GM21737 (cell line): ENCODE results near the gene USH2A.

Source experiments
- ATAC-seq: cut with Tn5 transposase; IDR thresholded peaks from one replicate; pipeline ENCODE4 v1.9.1; 2021; ENCODE audit warnings: mild to moderate bottlenecking, moderate library complexity; ENCODE audit not compliant: unreplicated experiment

Gene USH2A

GRCh38 chr1:215744419-215744818, 678.8 kb downstream of the USH2A start:
- ATAC-seq = no peak

DNA sequence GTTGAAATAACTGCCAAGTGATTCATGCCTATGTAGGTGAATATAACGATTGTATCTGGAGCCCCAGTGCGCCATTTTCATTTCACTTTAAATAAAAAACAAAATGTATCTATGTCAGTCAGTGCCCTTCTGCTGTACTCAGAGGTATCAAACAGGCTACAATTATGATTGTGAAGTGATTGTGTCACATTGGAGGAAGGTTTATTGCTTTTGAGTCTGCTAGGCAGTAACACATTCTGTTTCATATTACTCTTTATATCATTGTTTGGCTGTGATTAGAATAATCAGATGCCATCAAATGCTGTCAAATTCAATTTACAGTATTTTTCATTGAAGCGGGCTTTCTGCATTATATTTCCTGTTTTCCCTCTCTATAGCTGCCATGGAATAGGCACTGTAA, 684.2 kb downstream of the USH2A start:
- ATAC-seq = no peak

DNA sequence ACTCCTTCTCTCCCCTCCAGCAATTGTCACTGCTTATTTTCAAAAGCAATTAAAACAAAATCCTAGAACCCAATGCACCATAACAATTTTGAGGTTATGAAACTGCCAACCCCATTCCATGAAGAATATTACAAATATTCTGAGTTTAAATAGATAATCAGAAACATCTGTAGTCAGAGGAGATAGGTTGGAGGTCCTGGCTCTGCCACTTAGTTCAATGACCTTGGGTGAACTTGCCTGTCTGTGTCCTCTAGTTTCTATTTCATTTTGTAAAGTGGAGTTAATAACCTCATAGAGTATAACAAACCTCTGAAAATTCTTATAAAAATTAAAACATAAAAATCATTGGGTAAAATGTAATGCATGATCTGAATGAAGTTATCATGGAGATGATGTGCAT, 691.5 kb downstream of the USH2A start:
- no peak for ATAC-seq

DNA sequence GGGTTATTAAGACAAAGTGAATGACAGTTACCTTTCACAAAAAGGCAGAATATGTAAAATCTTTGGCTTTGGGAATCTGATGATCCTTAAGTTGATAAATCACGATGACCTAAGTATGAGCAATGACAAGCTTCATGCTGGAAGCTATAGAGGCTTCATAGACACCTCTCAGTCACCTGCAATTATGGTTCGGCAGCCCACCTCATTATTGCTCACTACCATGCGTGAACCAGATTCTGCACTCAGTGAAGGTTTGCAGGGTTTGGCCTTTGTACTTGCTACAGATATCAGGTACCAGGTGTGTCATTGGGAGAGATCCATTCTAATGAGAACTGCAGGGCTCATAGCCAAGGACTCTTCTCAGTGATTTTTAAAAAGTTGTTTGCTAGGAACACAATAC, 692.6 kb downstream of the USH2A start:
- ATAC-seq = no peak

GRCh38 chr1:215728169-215728568, 695.1 kb downstream of the USH2A start:
- no peak for ATAC-seq

DNA sequence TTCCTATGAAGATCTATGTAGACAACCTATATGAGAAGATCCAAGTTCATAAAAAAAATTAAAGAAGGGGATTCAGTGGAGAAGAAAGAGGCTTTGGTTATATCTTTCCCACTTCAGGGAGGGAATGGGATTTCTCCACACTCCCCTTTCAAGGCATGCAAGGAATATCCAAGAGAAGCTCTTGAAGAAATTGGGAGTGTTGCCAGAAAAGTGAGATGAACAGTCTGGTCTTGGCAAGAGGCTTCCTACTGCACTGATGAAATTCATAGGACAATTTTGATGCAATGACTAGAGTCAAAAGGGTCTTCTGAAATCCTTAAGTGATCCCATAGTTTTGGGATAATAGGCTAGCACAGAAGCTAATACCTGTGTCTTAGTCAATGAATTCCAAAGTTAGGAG, 703.1 kb downstream of the USH2A start:
- ATAC-seq = no peak

- no peak for ATAC-seq
These were observed 703.7 kb downstream of the USH2A start for GRCh38 chr1:215719552-215719951.

- ATAC-seq = no peak
These were observed 704.5 kb downstream of the USH2A start for GRCh38 chr1:215718575-215719287.

GRCh38 chr1:215717677-215718426, 705.4 kb downstream of the USH2A start:
- ATAC-seq = no peak

GRCh38 chr1:215710899-215711225, 712.4 kb downstream of the USH2A start:
- ATAC-seq = no peak

- ATAC-seq = peak; percentile 86
These were observed 713.0 kb downstream of the USH2A start for GRCh38 chr1:215710036-215710898.

DNA sequence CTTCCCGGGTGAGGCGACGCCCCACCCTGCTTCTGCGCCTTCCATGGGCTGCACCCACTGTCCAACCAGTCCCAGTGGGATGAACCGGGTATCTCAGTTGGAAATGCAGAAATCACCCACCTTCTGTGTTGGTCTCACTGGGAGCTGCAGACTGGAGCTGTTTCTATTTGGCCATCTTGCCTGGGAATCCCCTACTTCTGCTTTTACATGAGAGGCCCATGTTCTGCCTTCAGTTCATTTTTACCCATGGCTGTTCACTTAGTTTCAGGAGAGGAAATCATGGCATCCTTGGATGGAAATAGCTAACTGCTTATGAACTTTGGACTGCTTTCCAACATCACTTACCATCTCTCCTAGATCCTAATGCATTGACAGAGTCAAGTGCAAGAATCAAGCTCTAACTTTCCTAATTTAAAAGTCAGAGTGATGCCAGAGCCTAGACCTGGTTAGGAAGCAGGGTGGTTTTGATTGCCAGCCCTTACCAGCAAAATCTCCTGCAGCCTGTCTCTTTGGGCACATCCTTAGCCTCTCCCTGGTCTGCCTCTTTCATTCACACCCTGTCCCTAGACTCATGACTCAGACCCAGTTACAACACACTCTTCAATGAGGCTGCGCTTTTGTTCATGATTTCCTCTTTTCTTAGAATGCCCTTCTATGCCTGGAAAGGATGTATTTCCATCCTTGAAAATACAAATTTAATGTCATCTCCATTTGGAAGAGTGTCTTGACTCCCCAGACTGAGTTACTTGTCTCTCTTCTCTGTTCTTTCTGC, 719.0 kb downstream of the USH2A start:
- ATAC-seq = no peak

DNA sequence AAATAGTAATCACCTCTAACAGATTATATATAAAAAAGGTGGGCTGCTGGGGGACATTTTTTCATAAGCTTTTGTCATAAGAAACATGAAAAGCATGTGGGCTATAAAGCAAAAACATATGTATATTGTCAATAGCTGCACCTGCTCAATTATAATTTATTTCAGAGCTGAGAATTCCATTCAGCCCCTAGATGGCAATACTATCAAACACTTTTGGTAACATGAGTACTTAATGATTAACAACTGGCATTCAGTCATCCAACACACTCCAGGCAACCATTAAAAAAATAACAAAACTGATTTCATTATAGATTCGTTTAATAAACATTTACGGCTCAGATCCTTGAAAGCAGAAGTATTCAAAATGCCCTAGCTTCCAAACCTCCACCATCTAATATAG, 741.0 kb downstream of the USH2A start:
- no peak for ATAC-seq

GRCh38 chr1:215681041-215681440, 742.2 kb downstream of the USH2A start:
- no peak for ATAC-seq

- no peak for ATAC-seq
These were observed 744.0 kb downstream of the USH2A start for GRCh38 chr1:215679231-215679630.

- ATAC-seq = no peak
These were observed 746.1 kb downstream of the USH2A start for GRCh38 chr1:215677112-215677511.

DNA sequence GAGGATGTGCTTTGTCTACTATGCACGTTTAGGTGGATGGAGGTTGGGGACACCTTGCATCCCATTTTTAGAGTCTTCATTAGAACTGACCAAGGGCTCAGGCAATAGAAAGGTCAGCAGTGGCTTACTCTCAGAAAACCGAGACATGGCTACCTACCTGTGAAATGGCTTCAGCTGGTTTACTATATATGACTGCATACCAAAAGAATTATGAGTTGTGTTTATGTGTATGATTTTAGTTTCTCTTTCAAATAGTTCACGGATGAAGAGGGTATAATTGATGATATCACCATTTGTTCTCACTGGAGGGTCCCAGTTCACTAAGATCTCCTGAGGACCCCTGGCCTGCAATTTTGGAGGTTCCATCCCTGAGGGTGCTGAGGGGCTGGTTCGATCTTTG, 749.3 kb downstream of the USH2A start:
- ATAC-seq = no peak

GRCh38 chr1:215672482-215672881, 750.8 kb downstream of the USH2A start:
- ATAC-seq = no peak

- ATAC-seq = no peak
These were observed 753.3 kb downstream of the USH2A start for GRCh38 chr1:215669806-215670491.

GRCh38 chr1:215667761-215668160, 755.5 kb downstream of the USH2A start:
- ATAC-seq = no peak
